Type B pancreatic cell (in vitro differentiated cells): ENCODE results near the gene SLC29A1. TPM values are rescaled to one million over a fixed set of nuclear protein-coding genes. Genes with fewer than 3 reads are reported as not detected.

Experiments
- DNase-seq: peaks from one replicate; pipeline ENCODE4 v3.0.0; 2021; ENCODE audit warnings: mixed read lengths; ENCODE audit not compliant: unreplicated experiment; ENCODE audit errors: extremely low spot score
- H3K27ac Mint-ChIP-seq: 2 replicates; pipeline ENCODE4 v1.8.0; 2021; ENCODE audit warnings: mild to moderate bottlenecking, mixed read lengths
- H3K27me3 Mint-ChIP-seq: 2 replicates; pipeline ENCODE4 v1.8.0; 2021; ENCODE audit warnings: mixed read lengths
- H3K36me3 Mint-ChIP-seq: 2 replicates; pipeline ENCODE4 v1.8.0; 2021; ENCODE audit warnings: mixed read lengths
- H3K4me1 Mint-ChIP-seq: one replicate; pipeline ENCODE4 v1.8.0; 2021; ENCODE audit warnings: mixed read lengths; ENCODE audit not compliant: unreplicated experiment
- H3K4me3 Mint-ChIP-seq: 2 replicates; pipeline ENCODE4 v1.8.0; 2021; ENCODE audit warnings: mild to moderate bottlenecking, mixed read lengths
- H3K9me3 Mint-ChIP-seq: 2 replicates; pipeline ENCODE4 v1.8.0; 2021; ENCODE audit warnings: mixed read lengths
- CTCF ChIP-seq: fragments of 200-600 bp; sonication (generic); conservative IDR thresholded peaks from 2 replicates; pipeline ENCODE4 v1.5.0; 2021; ENCODE audit warnings: antibody characterized with exemption, mild to moderate bottlenecking
- total RNA-seq: library from RNA; stranded (reverse); gene quantifications from 2 replicates; pipeline ENCODE4 v1.2.1, GENCODE V29; 2021; ENCODE audit warnings: low replicate concordance

SLC29A1 gene
- total RNA-seq, 1 donor from 2014 or later, result 33.6 TPM

GRCh38 chr6:44277763-44278162 is 54.4 kb downstream of the SLC29A1 start:
- Mint-ChIP-seq H3K9me3 (no peaks in the 10 kb centered on the region), H3K27me3 (peaks cover 64% of the 10 kb centered on the region), H3K27ac (no peak overlapping the region), H3K36me3 (no peaks in the 10 kb centered on the region), H3K4me3 (no peak overlapping the region), H3K4me1 (no peaks in the 10 kb centered on the region)
- no peak for TF ChIP-seq CTCF
- no peak for DNase-seq

- no peaks in the 10 kb centered on the region for H3K4me1 Mint-ChIP-seq
- H3K27ac Mint-ChIP-seq, result no peak overlapping the region
- DNase-seq, result no peak
- H3K27me3 Mint-ChIP-seq, result peaks cover 63% of the 10 kb centered on the region
- no peaks in the 10 kb centered on the region for H3K9me3 Mint-ChIP-seq
- no peaks in the 10 kb centered on the region for H3K36me3 Mint-ChIP-seq
- H3K4me3 Mint-ChIP-seq, result no peak overlapping the region
- no peak for TF ChIP-seq CTCF
These were observed 54.9 kb downstream of the SLC29A1 start for GRCh38 chr6:44278315-44278714.

- H3K4me3 Mint-ChIP-seq, result no peak overlapping the region
- no peak for DNase-seq
- TF ChIP-seq CTCF, result no peak
- no peaks in the 10 kb centered on the region for H3K9me3 Mint-ChIP-seq
- H3K27ac Mint-ChIP-seq, result no peak overlapping the region
- H3K27me3 Mint-ChIP-seq, result peaks cover 66% of the 10 kb centered on the region
- H3K4me1 Mint-ChIP-seq, result no peaks in the 10 kb centered on the region
- no peaks in the 10 kb centered on the region for H3K36me3 Mint-ChIP-seq
These were observed 55.6 kb downstream of the SLC29A1 start for GRCh38 chr6:44278774-44279697.

Other genes with a start within 250 kb of the SLC29A1 start
- gene MRPL14, start 96.1 kb upstream of the SLC29A1 start, total RNA-seq, result 45.5 and 53.7 TPM in 2 replicates
- 45.5 and 57.5 TPM in 2 replicates for gene TMEM63B, start 96.0 kb upstream of the SLC29A1 start, total RNA-seq
- gene CAPN11, start 64.8 kb upstream of the SLC29A1 start, total RNA-seq, result not detected in 2 replicates
- 0.53 and 0.59 TPM in 2 replicates for gene MYMX, start 6.7 kb upstream of the SLC29A1 start, total RNA-seq
- gene HSP90AB1, start 23.5 kb downstream of the SLC29A1 start, total RNA-seq, result 880 and 1,082 TPM in 2 replicates
- gene SLC35B2, start 33.9 kb downstream of the SLC29A1 start, total RNA-seq, result 39.6 and 46.1 TPM in 2 replicates
- gene NFKBIE, start 42.0 kb downstream of the SLC29A1 start, total RNA-seq, result 9.2 and 10.7 TPM in 2 replicates
- gene TMEM151B, start 46.9 kb downstream of the SLC29A1 start, total RNA-seq, result 0.52 and 3.2 TPM in 2 replicates
- gene AARS2, start 89.8 kb downstream of the SLC29A1 start, total RNA-seq, result 34.3 and 37.3 TPM in 2 replicates
- not detected in 2 replicates for gene SPATS1, start 119.1 kb downstream of the SLC29A1 start, total RNA-seq
- 23.3 and 28.7 TPM in 2 replicates for gene CDC5L, start 164.1 kb downstream of the SLC29A1 start, total RNA-seq